ENCODE measurements around the gene PRR23E.

The PRR23E gene

DNA sequence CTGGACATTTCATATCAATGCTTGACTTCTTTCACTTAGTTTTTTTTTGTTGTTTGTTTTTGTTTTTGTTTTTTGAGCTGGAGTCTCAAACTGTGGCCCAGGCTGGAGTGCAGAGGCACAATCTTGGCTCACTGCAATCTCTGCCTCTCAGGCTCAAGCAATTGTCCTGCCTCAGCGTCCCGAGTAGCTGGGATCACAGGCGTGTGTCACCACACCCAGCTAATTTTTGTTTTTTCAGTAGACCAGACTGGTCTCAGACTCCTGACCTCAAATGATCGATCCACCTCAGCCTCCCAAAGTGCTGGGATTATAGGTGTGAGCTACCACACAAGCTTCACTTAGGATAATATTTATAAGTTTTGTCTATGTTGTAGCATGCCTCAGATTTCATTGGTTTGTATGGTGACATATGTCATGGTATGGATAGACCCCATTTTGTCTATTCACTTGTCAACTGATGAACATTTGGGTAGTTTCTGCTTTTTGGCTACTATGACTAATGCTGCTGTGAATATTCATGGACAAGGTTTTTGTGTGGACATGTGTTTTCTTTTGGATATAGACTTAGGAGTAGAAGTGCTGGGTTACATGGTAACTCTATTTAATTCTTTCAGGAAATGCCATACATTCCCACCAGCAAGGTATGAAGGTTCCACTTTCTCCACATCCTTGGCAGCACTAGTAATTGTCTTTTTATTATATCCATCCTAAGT is 6.8 kb upstream of the PRR23E start:
- no peak for DNase-seq

DNA sequence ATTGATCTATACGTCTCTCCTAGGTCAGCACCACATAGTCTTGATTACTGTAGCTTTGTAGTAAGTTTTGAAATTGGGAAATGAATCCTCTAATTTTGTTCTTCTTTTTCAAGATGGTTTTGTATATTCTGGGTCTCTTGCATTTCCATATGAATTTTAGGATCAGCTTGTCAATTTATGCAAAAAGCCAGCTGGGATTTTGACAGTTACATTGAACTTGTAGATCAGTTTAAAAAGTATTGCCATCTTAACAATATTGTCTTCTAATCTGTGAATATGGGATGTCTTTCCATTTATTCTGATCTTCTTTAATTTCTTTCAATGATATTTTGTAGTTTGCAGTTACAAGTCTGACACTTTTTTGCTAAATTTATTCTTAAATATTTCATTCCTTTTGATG is 5.6 kb upstream of the PRR23E start:
- DNase-seq = no peak

DNA sequence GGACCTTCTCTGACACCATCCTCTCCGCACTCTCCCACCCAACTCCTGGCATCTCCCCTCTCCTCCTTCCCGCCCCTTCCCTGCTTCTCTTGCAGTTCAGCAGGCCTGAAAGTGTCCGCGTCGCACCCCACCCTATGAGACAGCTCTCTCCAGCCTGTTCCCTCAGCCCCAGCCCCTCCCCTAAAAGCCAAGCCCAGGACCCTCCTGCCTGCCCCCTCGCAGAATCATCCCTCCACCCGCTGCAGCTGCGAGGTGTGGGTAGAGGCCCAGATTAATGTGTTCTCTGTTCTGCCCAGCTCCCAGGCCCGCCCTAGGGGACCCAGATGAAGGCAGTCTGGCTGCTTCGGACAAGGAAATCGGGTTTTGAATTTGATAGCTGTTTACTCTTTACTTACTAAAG is 410 bp downstream of the PRR23E start:
- DNase-seq = no peak

DNA sequence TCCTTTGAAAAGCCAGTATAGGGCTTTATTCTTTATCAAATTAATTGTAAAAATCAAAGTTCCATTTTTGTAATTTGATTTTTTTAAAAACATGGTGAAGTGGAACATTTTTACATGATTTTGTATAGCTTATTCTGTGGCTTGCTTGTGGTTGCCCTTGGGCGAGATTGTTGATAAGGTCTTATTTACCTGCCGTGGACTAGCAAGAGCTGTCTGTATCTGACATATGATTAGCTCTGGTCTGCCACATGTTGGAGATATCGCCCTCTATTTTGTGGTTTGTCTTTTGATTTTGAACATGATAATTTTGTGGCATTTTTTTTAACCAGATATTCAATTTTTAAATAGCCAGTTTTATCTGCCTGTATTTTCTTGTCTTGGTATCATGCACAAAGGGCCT is 844 bp downstream of the PRR23E start:
- DNase-seq = no peak

DNA sequence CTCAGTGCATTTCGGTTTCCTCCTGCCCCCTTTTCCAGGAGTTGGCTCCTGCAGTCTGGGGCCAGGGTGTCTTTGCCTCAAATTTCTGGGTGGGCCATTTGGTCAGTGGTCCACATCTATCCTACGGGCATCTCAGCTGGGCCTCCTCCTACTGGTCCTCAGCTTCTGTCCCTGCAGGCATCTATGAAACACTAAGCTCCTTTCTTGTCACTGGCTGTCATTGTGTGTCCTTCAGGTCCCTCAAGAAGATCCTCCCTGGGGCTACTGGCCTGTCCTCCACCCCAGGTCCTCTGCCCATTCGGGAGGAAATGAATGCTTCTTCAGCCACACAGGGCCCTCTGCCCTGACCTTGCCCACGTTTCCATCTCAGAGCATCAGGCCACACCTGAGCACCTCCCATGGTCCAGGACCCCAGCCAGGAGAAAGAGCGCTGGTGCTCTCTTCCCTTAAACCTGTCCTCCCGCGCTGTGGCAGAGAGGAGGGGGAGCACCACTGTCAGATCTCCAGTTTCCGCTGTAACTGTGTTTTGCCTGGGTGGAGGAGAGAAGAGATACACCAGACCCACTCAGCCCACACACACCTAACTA is 1.8 kb downstream of the PRR23E start:
- no peak for DNase-seq

DNA sequence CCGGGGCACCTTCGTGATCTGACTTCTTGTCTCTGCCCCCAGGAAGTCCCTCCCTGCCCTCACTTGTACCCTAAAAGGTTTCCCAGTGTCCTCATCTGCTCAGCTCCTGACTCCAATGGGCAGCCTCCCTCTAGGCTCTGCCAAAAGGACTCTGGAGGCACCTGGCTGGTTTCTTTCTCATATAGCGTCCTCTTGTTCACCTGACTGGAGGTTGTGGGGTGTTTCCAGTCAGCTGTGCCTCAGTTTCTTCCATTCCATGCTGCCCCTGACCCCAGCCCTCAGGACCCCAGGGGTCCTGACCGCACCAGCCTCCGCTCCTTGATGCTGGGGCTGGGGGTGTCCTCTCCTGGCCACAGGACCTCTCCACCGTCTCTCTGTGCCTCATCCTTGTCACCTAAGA is 2.5 kb downstream of the PRR23E start:
- DNase-seq = no peak

DNA sequence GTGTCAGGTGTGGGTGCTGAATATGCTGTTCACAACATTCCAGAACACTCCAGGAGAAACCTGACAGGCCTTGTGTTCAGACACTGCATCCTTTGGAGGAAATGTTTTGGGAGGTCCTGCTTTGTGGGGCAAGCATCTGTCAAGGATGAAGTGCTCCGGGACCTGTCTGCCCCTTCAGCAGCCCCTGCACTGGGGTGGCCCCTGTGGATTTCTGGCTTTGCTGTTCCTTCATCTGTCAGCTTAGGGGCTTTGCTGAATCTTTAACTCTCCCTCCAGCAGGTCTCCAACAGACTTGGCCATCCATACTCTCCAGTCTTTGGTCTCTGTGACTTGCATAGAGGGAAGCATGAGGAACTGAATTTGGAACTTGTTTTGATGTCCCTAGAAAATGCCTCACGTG is 3.1 kb downstream of the PRR23E start:
- no peak for DNase-seq

DNA sequence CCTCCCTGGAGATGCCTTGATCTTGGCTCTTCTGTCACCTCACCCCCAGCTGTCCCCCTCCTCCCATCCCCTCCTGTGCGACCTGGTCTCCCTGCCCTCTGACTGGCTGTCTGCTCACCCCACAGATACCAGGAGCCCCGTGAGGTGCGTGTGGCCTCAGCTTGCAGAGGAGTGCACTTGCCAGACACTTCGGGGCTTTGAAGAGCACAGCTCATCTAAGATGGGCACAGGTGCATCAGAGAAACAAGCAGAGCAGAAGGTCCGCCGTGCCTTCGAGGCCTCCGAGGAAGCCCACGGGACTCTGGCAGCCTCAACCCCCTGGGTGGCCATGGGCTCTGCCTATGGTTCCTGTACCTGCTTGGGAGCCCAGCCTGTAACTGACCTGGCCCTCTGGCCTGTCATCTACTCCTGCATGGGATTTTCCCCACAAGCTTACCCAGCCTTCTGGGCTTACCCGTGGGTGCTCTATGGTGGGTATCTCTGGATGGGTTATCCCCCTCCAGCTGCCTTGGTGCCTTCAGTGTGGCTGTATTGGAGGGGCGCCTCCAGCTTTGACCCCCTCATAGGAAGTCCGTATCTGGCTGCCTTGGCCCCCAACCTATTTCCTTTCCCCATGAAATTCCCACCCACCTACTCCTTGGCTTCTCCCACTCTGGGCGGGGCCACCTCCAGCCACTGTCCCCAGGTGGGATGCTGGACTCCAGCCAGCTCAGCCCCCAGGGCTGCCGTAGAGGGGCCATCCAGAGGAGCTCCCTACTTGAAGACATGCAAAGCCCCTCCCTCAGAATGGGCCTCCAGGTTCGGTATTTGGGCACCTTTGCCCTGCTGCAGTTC is 3.8 kb downstream of the PRR23E start:
- DNase-seq = no peak

DNA sequence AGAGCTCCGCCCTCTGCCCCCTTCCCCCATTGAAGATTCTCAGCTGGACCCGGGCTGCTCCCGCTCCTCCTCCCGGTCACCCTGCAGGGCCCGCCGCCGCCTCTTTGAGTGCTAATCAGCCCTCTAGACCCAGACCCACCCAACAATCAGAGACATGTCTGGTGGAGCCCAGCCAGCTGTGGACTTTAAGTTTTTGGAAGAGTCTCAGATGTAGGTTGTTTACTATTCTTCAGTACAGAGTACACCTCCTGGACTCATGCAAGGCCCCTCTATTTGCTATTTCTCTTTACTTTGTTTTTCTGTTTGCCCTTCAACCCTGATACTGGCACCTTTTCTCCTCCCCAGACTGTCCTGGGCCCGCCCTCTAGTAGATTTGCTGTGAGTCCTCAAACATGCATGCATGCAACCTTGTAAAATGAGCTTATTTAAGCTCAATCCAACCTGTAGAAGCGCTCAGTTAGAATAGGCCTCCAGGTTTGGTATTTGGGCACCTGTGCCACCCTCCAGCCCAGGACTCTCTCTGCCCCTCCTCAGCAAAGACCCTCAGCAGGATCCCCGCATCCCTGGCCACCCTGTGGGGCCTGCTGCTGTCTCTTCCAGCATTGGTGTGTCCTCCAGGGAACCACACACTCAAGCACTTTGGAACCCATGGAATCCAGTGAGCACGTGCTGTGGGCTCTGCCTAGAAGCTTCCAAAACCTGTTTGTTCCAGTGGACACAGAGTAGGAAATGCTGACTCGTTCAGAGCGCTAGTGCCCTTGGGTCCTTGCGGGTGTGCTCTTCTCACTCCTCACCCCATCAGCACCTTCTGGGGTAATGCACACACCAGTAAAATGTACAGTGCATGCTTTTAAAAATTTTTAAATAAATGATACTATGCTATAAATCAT is 4.6 kb downstream of the PRR23E start:
- no peak for DNase-seq

DNA sequence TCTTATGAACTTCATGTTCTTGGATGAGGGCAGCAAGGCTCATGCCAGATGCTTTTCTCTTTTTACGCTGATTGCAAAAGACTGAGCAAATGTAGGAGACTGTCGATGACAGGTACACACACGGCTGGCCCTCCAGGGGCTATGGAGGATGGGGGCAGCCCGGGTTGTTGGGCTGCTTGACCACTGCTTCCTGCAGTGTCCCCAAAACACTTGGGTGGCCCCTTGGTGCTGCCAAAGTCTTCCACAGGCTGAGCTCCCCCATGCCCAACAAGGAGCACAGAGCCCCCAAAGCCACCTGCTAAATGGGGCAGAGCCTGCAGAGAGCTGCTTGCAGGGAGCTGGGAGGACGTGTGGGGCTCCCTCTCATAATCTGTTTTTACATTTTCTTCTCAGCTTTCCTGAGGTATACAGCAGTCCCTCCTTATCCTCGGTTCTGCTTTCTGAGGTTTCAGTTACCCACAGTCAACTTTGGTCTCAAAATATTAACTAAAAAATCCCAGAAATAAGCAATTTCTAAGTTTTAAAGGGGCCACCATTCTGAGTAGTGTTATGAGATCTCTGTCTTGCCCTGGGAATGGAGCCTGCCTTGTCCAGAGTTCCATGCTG is 7.3 kb downstream of the PRR23E start:
- no peak for DNase-seq

DNA sequence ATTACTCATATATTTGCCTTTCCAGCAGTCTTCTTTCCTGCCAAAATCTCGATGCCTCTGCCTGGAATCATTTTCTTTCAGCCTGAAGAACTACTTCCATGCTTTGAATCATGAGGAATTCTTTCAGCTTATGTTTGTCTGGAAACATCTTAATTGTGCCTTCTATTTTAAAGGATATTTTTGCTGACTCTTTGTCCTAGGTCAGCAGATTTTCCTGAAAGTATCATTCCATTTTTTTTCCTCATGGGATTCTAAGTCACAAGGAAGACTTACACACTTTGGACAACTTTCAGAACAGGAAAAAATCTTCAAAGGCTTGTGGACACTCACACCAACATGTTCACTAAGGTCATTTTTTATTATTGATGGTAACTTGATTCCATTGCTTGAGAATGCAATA is 10.1 kb downstream of the PRR23E start:
- no peak for DNase-seq

DNA sequence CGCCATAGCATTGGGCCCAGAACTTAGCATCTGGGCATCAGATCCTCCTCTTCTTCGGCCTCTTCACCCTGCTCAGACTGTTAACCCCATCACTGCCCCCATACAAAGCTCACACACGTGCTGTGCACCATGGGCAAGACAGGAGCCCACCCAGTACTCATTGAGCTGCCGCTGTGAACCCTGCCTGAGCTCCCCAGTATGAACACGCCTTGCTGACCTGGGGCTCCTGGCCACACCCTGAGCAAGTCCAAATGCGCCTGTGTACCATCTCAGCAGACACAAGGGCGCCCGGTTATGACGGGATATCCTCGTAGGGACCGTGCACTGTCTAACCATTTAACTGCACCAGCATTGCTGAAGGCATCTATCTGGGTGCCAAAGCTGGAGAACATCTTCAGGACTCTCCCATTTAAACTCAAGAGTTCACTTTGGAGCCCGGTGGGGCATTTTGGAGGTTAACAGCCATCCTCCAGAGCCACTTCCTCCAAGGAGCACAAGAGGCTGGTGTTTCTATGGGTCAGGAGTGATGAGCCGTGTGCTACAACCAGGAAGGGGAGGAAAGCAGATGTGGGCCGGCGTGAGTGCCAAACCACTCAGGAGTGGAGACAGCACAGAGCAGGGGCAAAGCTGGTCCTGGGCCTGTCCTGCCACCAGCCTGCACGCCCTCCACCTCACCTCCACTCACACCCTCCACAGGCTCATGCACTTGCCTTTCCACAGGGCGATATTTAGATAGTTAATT is 12.1 kb downstream of the PRR23E start:
- no peak for DNase-seq

DNA sequence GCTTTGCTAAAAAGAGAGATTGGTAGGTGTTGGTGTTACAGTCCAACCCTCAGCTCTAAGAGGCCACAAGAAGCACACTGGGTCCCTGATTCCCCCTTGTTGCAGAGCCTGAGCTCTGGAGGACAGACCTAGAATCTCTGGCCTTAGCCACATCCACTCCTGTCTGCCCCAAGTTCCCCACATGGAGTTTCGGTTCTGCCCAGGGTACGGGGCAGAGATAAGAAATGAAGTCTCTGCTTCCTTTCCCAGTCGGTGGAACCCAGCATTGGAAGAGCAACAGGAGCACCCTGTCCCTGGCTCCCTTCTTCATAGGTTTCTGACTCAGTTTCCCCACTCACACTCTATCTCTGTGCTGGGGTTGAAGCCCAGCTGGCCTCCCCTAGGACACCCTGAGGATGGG is 13.2 kb downstream of the PRR23E start:
- no peak for DNase-seq

DNA sequence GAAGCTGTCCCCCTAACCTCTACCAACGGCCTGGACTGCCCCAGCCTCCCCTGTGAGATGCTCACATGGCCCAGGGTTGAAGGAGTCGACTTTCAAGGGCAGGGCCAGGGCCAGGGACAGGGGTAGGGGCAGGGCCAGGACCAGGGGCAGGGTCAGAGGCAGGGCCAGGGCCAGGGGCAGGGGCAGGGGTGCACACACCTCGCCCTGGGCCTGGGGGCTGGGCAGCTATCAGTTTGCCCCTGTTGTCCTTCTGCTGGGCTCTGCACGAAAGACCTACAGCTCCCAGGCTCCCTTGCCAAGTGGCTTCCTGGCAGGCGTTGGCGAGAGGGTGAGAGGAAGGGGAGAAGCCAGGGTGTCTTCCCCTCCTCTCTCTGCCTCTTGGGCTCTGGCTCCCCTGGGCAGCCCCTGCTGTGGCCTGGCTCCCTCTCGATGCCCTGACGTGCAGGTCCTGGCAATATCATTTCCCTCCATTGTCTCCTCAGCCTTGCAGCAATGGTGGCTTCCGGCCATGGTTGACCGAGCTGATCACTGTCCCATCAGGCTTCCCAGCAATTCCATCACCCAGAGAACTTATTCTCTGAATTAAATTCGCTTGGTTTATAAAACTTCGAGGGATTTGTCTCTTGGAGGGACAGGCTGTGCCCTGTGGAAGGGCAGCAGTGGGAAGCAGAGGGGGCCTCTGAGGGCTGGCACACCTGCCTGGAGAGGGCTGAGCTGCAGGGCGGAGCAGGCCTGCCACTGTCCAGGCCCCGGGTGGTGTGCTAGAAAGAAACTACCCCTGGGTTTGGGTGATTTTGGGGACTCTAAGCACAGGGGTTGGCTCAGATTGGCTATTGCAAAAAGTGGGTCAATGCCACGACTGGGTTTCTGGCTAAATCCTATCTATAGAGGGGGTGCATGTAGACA is 13.9 kb downstream of the PRR23E start:
- DNase-seq = no peak

DNA sequence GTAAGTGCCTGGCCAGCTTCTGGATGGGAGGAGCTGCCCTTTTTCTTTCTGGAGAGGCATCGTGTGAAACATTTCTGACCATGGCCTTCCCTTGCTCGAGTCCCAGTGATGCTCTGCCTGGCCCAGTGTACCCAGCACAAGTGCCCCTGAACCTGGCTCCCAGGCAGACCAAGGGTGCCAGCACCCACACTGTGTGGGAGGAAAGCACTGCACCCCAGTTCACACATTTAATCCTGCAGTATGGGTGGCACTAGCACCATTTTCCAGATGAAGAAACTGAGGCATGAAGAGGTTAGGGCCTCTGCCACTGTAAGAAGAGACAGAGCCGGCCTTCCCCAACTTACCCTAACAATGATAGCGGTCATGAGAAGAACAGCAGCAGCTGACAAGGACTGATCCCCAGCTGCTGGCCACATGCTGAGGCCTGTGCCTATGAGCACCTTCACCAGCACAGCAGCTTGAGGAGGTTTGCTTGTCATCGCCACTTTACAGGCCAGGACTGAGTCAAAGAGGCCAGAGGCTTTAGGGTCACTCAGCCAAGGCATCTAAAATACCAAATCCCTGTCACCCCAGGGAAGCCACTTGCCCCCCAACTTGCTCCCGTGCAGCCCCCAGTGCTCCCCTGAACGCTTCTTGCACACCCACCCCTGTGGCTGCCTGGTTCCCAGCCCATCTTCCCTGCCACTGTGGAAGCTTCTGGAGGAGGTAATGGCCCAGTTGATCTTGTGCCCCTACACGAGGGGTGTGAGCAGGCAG is 15.0 kb downstream of the PRR23E start:
- no peak for DNase-seq

DNA sequence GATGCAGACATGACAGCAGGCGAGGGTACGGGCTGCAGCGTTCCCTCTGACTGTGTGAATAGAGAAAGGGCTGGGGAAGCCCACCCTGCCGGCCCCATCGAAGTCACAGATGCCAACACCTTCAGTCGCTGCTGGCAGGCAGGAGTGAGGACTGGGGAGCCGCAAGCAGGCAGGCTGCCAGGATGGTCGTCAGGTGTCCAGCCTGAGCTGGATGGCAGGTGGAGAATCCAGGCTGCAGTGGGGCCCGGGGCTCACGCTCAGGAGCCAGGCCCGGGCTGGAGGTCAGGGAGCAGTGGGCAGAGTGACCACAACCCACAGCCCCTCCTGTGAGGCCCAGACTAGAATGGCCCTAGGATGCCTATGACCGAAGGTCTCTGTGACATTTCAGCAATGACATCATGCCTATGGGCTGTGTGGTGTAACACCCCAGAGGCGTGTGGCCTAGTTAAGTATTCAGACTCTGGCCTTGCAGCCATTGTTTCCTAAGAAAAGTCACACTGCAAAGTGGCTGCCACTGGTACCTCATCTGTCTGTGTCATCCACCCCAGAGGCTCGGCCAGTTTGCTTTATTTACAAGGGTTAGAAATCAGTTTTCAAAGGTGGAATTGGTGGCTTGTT is 15.7 kb downstream of the PRR23E start:
- DNase-seq = no peak

DNA sequence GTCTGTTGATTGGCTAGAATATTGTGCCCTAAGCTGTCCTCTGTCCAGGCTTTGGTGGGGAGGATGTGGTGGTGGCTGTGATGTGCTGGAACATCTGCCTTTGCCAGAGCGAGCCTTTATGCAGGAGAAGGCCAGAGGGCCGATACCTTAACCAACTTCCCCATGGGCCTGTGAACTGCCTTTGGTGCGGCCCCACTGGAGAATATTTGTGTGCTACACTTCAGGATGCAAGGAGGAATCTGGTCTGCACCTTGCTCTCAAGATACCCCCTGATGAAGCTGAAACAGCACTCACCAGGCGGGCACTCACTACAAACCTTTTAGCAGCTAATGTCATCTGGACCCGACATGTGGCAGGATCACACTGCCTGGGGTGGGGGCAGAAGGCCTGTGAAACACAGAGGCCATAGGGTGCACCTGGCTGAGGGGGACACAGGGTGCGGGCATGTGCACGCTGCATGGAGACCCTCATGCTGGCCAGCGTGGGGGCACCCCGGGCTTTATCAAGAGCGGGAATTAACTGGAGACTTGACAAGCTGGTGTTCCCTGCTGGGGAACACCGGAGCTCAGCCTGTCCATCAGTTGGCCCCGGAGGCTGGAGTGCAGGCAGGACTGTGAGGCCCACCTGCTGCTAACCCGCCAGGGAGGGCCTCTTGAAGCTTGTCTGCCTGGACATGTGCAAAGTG is 16.4 kb downstream of the PRR23E start:
- no peak for DNase-seq

DNA sequence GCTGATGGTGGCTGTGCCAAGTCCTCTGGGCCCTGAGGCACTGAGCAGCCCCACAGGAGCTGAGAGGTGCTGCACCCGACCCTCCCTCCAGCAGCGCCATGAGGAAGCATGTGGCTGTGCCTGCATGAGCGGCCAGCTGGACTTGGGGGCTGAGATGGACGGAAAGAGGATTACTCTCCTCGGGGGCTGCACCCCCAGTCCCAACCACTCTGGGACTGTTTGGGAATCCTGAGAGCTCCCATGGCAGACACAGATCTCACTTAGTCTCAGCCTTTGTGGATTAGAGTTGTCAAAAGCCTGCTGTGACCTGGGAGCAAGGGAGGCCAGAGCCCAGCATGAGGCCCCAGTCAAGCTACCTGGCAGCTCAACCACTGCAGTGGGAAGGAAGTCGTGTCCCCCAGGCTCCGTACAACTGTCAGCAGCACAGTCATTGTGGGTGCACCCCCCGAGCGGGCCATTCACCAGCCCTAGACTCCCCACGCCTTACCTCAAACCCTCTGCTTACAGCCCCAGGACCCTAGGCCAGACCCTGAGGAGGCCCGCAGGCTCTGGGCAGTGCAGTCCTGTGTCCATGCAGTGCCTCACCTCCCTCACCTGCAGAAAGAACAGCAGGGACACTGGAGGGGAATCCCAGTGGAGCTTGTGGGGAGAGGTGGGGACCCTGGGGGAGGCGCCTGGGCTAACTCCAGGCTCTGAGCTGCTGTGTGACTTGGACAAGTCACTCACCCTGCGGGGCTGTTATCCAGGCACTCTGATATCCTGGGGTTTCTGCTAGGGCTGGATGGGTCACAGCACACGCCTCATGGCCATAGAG is 17.1 kb downstream of the PRR23E start:
- DNase-seq = no peak

Data from effector CD4-positive, alpha-beta T cell (primary cell).